Esophagus mucosa (tissue), 1 donor: ENCODE data around the gene CASP9. TPM values are rescaled to one million over a fixed set of nuclear protein-coding genes. Genes with fewer than 3 reads are reported as not detected.
"Not testable (repeated sequence)": the region's sequence is repeated elsewhere in the genome, so short reads cannot be mapped to it uniquely, and the experiment has no call there.

Source experiments
- ATAC-seq: fragments of 200-7000 bp; cut with Tn5 transposase; one replicate; pipeline ENCODE4 v1.9.1; 2020
- total RNA-seq: library from RNA; stranded (reverse); gene quantifications from one replicate; pipeline ENCODE4 v1.2.4, GENCODE V29; 2023
- donor health status: DM: yes; HTN: yes; CAD: no.

Gene CASP9
- total RNA-seq, 1 donor from 2014 or later: 10.1 TPM

DNA sequence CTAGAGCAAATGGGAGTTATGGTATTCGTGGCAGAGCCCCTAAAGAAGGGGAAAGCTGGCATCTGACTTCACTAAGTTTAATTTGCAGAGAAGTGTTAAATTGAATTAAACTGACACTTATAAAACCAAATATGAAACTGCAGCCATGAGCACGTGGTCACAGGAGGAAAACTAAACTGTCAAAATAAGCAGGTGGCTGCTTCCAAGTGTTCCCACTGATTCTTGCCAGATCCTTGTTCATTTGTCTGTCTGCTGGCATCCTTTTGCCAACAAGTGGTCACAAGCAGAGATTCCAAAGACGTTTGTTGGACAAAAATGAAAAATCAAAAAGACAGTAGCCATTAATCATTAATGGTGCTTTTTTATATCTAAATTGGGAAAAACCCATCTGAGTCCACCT, 54.7 kb downstream of the CASP9 start:
- no peak for ATAC-seq

DNA sequence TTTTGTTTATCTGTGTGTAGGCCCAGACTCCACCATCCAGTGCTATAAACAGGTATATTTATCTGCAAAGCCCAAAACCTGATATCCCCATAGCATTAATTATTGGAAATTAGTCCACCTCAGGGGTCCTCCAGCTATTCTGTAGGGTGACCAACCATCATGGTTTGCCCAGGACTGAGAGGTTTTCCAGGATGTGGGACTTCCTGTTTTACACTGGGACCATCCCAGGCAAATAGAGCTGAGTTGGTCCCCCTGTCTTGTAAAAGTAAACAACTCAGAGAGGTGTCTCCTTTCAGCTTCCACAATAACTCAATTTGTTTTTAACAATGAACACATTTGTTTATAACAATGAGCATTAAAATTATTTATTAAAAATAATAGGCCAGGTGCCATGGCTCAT, 55.9 kb downstream of the CASP9 start:
- ATAC-seq: no peak

GRCh38 chr1:15466955-15467625, 56.9 kb downstream of the CASP9 start:
- ATAC-seq: peak; percentile 82

GRCh38 chr1:15465674-15466073, 58.3 kb downstream of the CASP9 start:
- ATAC-seq: no peak

- not testable (repeated sequence) for ATAC-seq
These were observed 60.1 kb downstream of the CASP9 start for GRCh38 chr1:15463926-15464322.

GRCh38 chr1:15463064-15463800, 60.8 kb downstream of the CASP9 start:
- ATAC-seq: peak; percentile 84

- ATAC-seq: no peak
These were observed 63.3 kb downstream of the CASP9 start for GRCh38 chr1:15460708-15461095.

DNA sequence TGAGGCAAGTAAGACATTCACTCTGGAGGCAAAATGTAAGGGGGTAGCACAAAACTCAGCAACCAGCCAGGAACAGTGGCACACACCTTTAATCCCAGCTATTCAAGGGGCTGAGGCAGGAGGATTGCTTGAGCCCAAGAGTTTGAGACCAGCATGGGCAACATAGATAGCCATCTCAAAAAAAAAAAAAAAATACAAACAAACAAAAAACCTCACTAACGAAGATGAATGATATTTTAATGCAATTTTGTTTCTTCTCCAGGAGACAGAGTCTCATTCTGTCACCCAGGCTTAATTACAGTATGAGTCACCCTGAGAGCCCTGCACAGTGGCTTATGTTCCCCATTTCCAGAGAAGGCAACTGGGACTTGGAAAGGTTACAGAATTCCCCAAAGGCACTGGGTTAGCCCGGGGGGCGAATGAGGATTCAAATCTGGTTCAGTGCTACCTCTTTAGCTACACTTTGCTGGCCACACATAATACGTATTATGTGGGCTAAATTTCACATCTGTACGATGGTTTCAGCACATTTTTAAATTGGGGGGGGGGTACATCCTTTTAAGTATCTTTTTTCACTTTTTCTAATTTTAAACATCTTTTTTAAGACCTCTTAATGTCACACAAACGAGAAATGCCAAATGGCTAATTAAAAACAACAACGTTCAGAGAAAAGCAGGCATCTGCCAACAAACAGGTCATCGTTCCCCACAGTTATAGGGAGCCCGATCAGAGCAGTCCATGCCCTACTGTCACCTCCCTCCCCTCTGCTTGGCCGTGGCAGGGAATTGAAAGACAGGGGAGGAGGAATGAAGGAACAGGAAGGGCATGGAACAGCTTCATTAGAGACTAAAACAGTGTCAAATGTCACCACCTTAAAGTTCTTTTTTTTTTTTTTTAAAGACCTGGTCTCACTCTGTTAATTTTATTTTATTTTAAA, 64.0 kb downstream of the CASP9 start:
- no peak for ATAC-seq

- ATAC-seq: not testable (repeated sequence)
These were observed 65.6 kb downstream of the CASP9 start for GRCh38 chr1:15458388-15458787.

GRCh38 chr1:15457585-15457984, 66.4 kb downstream of the CASP9 start:
- no peak for ATAC-seq

GRCh38 chr1:15456313-15456954, 67.6 kb downstream of the CASP9 start, which contains the start of gene CELA2A:
TSS of gene CELA2A (plus strand) at chr1:15456732. CDS start at chr1:15456754, 22 bp downstream.
- ATAC-seq: no peak

- ATAC-seq: peak; percentile 47
These were observed 68.5 kb downstream of the CASP9 start for GRCh38 chr1:15455522-15455921.

DNA sequence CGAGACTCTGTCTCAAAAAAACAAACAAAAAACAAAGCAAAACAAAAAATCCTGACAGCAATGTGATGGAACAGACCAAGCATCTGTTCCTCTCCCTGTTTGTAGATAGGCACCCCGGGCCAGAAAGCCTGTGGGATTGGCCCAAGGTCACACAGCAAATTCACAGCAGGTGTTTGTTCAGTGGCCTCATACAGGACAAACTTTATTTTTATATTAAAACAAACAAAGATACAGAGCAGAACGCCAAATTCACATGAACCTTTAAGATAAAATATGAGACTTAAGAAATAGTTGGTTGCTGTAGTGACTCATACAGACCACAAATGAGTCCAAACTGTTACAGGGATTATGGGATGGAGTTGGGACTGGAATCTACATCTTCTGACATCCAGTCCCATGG, 69.8 kb downstream of the CASP9 start:
- ATAC-seq: no peak

- ATAC-seq: no peak
These were observed 70.3 kb downstream of the CASP9 start for GRCh38 chr1:15453734-15454133.

DNA sequence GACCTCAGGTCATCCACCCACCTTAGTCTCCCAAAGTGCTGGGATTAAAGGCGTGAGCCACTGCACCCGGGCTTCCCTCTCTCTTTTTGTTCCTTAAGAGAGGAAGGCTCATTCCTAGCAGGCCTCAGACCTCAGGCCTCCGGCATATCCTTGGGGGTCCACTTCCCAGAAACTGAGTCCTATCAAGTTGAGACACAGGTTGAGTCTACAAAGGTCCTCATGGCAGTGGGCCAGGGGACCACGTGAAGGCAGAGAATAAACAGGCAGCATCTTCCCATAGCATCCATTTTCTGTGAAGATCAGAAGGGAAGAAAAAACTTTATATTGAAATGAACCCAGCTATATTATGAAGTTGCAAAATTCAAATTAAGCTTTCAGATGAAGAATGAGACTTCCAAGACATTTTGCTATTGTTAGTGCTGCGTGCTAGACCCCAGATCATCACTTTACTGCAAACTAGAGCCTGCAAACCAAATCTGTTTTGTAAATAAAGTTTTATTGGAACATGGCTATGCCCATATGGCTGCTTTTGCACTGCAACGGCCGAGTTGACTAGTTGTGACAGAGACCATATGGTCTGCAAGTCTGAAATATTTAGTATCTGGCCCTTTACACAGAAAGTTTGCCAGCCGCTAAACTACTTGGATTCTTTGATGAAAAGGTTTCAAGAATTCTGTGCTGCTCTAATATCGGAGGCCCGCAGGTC, 71.0 kb downstream of the CASP9 start:
- ATAC-seq: no peak

GRCh38 chr1:15452216-15452615, 71.8 kb downstream of the CASP9 start:
- ATAC-seq: peak; percentile 41

DNA sequence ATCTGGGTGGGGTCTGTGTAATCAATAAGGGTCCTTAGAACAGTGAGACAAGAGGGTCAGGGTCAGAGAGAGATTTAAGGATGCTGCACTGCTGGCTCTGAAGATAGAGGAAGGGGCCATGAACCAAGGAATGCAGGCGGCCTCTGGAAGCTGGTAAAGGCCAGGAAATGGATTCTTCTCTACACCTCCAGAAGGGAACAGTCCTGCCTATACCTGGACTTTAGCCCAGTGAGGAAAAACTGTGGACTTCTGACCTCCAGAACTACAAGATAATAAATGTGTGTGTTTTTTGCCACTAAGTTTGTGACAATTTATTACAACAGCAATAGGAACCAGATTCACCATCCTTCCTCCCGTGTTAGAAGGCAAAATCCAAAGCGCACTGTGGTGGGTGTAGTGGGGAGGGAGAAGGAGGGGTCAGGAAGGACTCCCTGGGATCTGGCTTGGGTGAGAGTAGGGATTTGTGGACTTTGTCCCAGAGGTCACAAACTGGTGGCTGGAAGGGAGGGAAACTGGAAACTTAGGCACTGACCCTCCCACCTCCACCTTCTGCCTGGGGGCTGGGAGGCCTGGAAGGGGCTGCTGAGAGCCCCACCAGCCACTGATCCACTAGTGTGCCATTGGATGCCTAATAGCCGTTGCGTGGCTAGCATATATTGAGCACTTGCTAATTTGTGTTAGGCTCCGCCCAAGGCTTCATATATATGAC, 72.8 kb downstream of the CASP9 start:
- ATAC-seq: no peak

- no peak for ATAC-seq
These were observed 74.4 kb downstream of the CASP9 start for GRCh38 chr1:15449567-15449966.

DNA sequence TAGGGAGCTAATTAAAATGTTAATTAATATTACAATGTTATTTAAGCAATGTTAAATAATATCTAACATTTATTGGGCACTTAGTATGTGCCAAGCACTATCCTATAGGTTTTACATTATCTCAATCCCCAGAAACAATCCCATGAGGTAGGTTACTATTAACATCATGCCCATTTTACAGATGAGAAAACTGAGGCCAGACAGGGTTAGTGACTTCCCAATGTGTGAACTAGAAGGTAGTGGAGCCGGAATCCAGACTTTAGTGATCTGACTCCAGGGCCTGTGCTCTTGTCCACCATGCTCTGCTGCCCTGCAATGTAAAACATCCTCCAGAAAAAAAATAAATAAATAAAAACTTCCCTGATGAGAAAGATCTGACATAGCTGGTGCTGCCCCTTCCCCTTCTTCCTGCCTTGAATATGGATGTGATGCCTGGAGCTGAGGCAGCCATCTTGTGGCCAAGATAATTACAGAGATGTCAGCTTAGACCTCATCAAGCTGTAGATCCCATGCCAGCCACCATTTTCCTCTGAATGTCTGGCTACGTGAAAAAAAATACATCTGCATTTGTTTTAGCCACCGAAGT, 75.0 kb downstream of the CASP9 start:
- no peak for ATAC-seq

GRCh38 chr1:15446212-15446611, 77.8 kb downstream of the CASP9 start:
- no peak for ATAC-seq
